Skeletal muscle satellite cell (primary cell): ENCODE results near the gene C1orf53.
A peak's percentile ranks its signal among the peaks of the same experiment; 100 is the strongest.
"Not testable (repeated sequence)": the region's sequence is repeated elsewhere in the genome, so short reads cannot be mapped to it uniquely, and the experiment has no call there.

Source experiments
- H3K27me3 ChIP-seq: 2 replicates; pipeline ENCODE4 v1.7.0; 2013; ENCODE audit warnings: low read length; ENCODE audit not compliant: control insufficient read depth, insufficient read depth
- H3K36me3 ChIP-seq: 2 replicates; pipeline ENCODE4 v1.7.0; 2013; ENCODE audit warnings: mild to moderate bottlenecking, control low read depth, low read length; ENCODE audit not compliant: insufficient read depth
- H3K4me1 ChIP-seq: 2 replicates; pipeline ENCODE4 v1.7.0; 2013; ENCODE audit warnings: low read length; ENCODE audit not compliant: control insufficient read depth, insufficient read depth
- H3K4me2 ChIP-seq: 2 replicates; pipeline ENCODE4 v1.7.0; 2013; ENCODE audit warnings: mild to moderate bottlenecking, low read length
- H3K4me3 ChIP-seq: 2 replicates; pipeline ENCODE4 v1.7.0; 2013; ENCODE audit warnings: low read length
- H3K9ac ChIP-seq: 2 replicates; pipeline ENCODE4 v1.7.0; 2013; ENCODE audit warnings: mild to moderate bottlenecking, low read depth, low read length, moderate library complexity
- H3K9me3 ChIP-seq: replicated peaks from 2 replicates; pipeline ENCODE4 v1.7.0; 2013; ENCODE audit warnings: mild to moderate bottlenecking, control low read depth, low read length

Gene C1orf53

DNA sequence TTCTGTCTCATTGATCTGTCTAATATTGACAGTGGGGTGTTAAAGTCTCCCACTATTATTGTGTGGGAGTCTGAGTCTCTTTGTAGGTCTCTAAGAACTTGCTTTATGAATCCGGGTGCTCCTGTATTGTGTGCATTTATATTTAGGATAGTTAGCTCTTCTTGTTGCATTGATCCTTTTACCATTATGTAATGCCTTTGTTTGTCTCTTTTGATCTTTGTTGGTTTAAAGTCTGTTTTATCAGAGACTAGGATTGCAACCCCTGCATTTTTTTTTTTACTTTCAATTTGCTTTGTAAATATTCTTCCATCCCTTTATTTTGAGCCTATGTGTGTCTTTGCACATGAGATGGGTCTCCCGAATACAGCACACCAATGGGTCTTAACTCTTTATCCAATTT, 20.2 kb upstream of the C1orf53 start:
- H3K36me3 ChIP-seq, H3K9ac ChIP-seq, H3K4me3 ChIP-seq, H3K4me2 ChIP-seq, H3K4me1 ChIP-seq, H3K9me3 ChIP-seq, H3K27me3 ChIP-seq: not testable (repeated sequence)

DNA sequence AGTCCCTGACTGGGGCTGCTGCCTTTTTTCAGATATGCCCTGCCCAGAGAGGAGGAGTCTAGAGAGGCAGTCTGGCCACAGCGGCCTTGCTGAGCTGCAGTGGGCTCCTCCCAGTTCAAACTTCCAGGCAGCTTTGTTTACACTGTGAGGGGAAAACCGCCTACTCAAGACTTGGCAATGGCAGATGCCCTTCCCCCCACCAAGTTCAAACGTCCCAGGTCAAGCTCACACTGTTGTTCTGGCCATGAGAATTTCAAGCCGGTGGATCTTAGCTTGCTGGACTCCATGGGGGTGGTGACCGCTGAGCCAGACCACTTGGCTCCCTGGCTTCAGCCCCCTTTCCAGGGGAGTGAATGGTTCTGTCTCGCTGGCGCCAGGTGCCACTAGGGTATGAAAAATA, 18.3 kb upstream of the C1orf53 start:
- H3K9me3 ChIP-seq, result no peaks in the 10 kb centered on the region
- no peaks in the 10 kb centered on the region for H3K27me3 ChIP-seq
- H3K4me1 ChIP-seq, result no peaks in the 10 kb centered on the region
- H3K4me3 ChIP-seq, result no peak overlapping the region
- no peak overlapping the region for H3K4me2 ChIP-seq
- no peak overlapping the region for H3K9ac ChIP-seq
- H3K36me3 ChIP-seq, result no peaks in the 10 kb centered on the region

DNA sequence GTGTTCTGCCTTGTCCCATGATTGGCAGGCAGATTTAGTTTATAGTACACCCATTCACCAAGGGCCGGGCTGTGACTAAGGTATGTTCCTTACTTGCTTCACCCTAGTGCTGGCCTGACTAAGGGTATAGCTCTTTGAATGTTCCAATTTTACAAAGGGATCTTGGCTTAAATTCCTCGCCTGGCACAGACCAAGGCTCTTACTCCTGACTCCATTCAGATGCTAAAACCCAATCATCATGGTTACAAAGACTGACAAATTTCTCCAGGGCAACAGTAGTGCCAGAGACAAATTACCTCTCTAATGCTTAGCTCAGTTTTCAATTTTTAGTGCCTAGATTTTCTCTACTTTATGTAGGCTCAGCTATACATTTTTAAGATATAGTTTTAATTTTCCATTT, 11.5 kb upstream of the C1orf53 start:
- Histone ChIP-seq H3K27me3 (no peaks in the 10 kb centered on the region), H3K9me3 (no peaks in the 10 kb centered on the region), H3K4me2 (no peak overlapping the region)

DNA sequence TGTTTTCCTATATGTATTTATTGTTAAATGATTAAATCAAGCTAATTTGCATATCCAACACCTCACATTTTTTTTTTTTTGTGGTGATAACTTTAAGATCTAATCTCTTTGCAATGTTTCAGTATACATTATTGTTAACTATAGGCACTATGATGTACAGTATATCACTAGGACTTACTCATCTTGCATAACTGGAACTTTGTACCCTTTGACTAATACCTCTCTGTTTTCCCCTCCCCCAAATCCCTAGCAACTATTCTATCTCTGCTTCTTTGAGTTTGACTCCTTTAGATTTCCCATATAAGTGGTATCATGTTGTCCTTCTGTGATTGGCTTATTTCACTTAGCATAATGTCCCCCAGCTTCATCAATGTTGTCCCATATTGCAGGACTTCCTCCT, 9.7 kb upstream of the C1orf53 start:
- Histone ChIP-seq H3K4me2 (no peak overlapping the region), H3K4me3 (no peak overlapping the region), H3K36me3 (no peaks in the 10 kb centered on the region), H3K27me3 (no peaks in the 10 kb centered on the region), H3K9me3 (no peaks in the 10 kb centered on the region), H3K9ac (no peak overlapping the region), H3K4me1 (no peaks in the 10 kb centered on the region)

More for the DNA sequence above, 11.5 kb upstream of the C1orf53 start:
- Histone ChIP-seq H3K36me3 (no peaks in the 10 kb centered on the region), H3K4me3 (no peak overlapping the region), H3K4me1 (no peaks in the 10 kb centered on the region), H3K9ac (no peak overlapping the region)

DNA sequence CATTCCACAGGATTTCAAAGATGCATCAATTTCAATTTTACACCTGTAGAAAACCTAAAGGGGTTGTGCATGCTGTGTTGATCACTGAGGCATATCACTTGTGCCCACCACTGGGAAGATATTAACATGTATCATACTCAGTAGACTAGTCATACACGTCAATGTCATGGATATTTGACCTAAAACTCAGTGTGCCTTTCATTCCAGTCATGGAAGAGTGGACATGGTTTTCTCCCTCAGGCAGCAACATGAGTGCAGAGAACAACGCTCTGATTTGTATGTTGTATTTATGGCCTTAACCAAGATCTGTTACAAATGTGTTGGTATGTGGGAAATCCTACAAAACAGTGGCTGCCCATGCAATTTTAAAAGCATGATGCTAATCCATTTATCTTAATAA, 6.1 kb upstream of the C1orf53 start:
- Histone ChIP-seq H3K36me3 (no peaks in the 10 kb centered on the region), H3K9ac (no peak overlapping the region), H3K4me2 (no peak overlapping the region), H3K4me1 (no peaks in the 10 kb centered on the region), H3K9me3 (no peaks in the 10 kb centered on the region), H3K27me3 (no peaks in the 10 kb centered on the region), H3K4me3 (no peak overlapping the region)

DNA sequence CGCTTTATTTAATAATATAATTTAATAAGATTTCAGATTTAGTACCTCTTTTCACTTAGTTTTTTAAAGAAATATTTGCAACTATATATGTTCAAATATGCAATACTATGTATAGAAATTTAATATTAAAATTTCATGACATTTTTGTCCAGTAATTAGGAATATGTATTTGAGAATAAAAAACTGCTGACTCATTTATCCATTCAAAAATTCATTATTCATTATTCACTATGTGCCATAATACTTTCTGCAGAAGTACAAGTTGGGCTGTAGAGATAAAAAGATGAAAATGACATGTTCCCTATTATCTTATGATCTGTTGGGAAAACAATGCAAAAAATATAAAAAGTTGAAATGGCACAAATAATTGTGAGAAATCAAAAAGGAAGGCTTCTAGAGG, 3.4 kb upstream of the C1orf53 start:
- Histone ChIP-seq H3K36me3 (no peaks in the 10 kb centered on the region), H3K4me2 (no peak overlapping the region), H3K4me3 (no peak overlapping the region), H3K9ac (no peak overlapping the region), H3K4me1 (peaks cover 12% of the 10 kb centered on the region), H3K27me3 (no peaks in the 10 kb centered on the region), H3K9me3 (no peaks in the 10 kb centered on the region)

DNA sequence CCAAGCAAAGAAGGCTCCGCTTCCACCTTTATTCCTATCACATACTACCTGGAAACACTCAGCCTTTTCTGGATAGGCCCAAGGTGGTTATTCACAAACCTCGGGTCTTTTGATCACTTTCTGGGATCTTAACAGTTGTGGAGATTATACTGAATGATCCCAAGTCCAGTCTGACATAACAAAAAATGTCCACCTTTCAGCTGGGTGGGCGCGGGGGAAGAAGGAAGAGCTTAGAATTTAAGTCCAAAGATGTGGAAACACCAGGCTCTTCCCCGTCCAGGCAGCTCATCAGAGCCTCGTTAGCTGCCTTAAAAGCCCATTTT, 338 bp upstream of the C1orf53 start:
- Histone ChIP-seq H3K9me3 (no peaks in the 10 kb centered on the region), H3K4me1 (peaks cover 12% of the 10 kb centered on the region), H3K9ac (peak overlapping the region; percentile 97), H3K4me2 (peak overlapping the region; percentile 78), H3K4me3 (peak overlapping the region; percentile 80), H3K36me3 (no peaks in the 10 kb centered on the region), H3K27me3 (peaks cover 7% of the 10 kb centered on the region)

DNA sequence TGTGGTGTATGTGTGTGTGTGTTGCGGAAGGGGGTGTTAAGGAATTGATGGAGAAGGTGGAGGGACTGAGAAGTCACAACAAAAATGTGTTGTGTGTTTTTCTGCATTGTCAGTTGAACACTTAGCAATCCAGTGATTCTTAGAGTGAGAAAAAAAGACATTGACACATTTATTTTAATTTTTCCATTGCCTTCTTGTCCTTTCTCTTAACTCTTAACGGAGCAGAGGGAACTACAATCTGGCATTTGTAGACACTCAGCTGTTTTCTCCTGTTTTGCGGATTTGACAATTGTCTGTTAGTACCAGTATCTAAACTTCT, 725 bp downstream of the C1orf53 start:
- Histone ChIP-seq H3K27me3 (peaks cover 16% of the 10 kb centered on the region), H3K4me3 (peak overlapping the region; percentile 80), H3K4me1 (peaks cover 12% of the 10 kb centered on the region), H3K4me2 (peak overlapping the region; percentile 78), H3K36me3 (no peaks in the 10 kb centered on the region), H3K9me3 (no peaks in the 10 kb centered on the region), H3K9ac (peak overlapping the region; percentile 97)

DNA sequence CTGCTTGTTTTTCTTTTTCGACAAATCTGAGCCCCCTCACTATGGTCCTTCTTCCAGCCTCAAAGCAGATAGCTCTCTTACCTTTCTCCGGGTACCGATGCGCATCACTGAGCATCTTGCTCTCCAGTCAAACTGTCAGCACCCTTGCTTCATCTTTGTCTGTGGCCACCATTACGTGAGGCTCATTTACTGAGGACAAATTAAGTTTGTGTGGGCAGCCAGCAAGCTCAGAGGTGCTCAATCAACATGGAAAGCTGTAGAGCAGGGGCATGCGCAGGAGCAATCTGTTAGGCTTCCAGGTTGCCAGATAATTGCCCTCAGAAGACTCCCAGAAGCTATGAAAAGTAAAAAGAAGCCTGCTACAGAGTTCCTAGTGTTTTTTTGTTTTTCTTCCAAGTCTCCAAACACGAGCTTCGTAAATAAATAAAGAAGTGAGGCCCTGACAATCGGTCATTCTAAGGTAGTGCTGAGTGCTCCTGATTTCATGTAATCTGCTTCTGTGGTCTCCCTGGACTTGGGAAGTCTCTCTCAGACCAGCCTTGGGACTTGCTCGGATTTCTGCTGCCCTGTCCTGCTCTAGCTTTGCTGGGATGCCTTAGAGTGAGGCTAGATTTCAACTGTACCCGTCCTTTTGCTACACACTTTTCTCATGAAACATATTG, 1.8 kb downstream of the C1orf53 start:
- H3K4me1 ChIP-seq, result peaks cover 14% of the 10 kb centered on the region
- no peaks in the 10 kb centered on the region for H3K36me3 ChIP-seq
- H3K9ac ChIP-seq, result no peak overlapping the region
- H3K9me3 ChIP-seq, result no peaks in the 10 kb centered on the region
- H3K27me3 ChIP-seq, result peaks cover 27% of the 10 kb centered on the region
- no peak overlapping the region for H3K4me3 ChIP-seq
- no peak overlapping the region for H3K4me2 ChIP-seq

DNA sequence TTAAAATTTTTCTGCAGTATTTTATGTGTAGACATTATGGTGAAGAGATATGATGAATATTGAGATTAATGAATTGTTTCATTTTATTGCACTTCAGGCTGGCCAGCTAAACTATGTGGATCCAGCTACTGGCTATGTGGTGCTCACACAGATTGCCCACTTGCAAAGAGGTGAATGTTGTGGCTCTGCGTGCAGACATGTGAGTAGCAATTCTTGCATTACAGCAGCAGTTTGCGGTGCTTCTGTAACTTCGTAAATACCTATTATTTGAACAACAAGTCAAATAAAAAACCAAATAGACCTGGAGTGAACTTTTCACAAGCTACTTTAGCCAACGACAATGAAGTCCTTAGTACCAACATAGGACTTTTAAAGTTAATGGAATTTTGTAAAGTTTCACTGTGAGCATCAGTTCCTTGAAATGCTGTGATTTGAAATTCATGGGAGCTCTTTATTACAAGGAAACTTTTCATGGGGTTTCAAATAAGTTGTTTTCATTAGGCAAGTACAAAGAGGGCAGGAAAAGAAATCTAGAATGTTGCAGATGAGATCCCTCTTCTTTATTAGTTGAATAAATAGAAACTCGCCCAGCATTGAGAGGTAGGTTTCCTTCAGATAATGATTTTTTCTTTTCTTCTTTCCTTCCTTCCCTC, 3.4 kb downstream of the C1orf53 start:
- peaks cover 19% of the 10 kb centered on the region for H3K4me1 ChIP-seq
- no peaks in the 10 kb centered on the region for H3K36me3 ChIP-seq
- H3K4me2 ChIP-seq, result no peak overlapping the region
- H3K9me3 ChIP-seq, result no peaks in the 10 kb centered on the region
- H3K9ac ChIP-seq, result no peak overlapping the region
- H3K27me3 ChIP-seq, result peaks cover 42% of the 10 kb centered on the region
- no peak overlapping the region for H3K4me3 ChIP-seq

DNA sequence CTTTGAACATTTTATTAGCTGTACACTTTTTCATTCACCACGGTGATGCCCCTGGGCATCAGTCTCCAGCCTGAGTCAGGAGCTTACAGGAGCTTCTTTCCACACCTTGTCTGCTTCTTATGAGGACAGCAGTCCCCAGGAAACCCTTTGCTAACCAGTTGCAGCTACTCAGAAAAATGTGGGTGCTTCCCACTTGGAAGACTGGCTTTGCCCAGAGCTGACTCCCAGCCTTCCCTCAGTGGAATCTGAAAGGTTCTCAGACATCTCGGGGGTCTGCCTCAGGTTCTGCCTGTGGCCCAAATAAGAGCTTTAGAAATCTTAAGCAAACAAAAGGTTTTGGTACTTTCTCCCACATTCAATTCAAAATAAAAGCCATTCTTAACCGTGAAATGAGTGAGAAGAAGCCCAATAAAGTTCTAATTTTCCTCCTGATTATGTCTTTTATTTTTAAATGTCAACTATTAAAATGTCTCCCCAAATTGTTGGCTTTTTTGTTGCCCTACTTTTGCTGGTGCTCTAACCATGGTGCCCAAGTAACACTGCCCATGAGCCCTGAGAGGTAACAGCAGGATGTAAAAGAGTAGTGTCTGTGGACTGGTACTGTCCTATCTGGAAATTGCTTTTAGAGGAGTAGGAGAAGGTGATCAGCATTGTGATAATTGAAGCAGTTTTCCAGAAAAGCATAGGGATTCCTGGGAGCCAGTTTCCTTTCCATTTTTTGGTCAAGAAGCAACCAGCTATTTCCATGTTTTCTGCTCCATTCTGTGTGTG, 5.6 kb downstream of the C1orf53 start:
- H3K4me1 ChIP-seq, result peaks cover 32% of the 10 kb centered on the region
- no peaks in the 10 kb centered on the region for H3K9me3 ChIP-seq
- H3K27me3 ChIP-seq, result peaks cover 64% of the 10 kb centered on the region
- H3K9ac ChIP-seq, result no peak overlapping the region
- H3K4me2 ChIP-seq, result no peak overlapping the region
- no peaks in the 10 kb centered on the region for H3K36me3 ChIP-seq
- no peak overlapping the region for H3K4me3 ChIP-seq
